Pancreas (tissue), 10 donors: ENCODE results near the gene MYO15B. TPM values are rescaled to one million over a fixed set of nuclear protein-coding genes. Genes with fewer than 3 reads are reported as not detected.
A peak's percentile ranks its signal among the peaks of the same experiment; 100 is the strongest.

Experiments
- ATAC-seq, 4 donors: fragments of 200-7000 bp; cut with Tn5 transposase; one replicate each; pipeline versions ENCODE4 v1.8.0 to v1.9.1; 2020; ENCODE audit warnings: mild to moderate bottlenecking in 4 of 4, moderate library complexity in 4 of 4
- DNase-seq, 6 donors: peaks; one replicate each; pipeline ENCODE4 v3.0.0-alpha.2; 2020
- FAIRE-seq: peaks from 2 replicates; lab custom pipeline; 2012; peaks lifted over from hg19 to GRCh38; lab: Jason Lieb, UNC
- H3K27ac ChIP-seq, 4 donors: fragments of 200-600 bp; sonication (generic); 1 replicate in 3 of 4; 2 replicates in 1 of 4; pipeline versions ENCODE4 v1.5.0 to v1.8.0; 2020
- H3K27me3 ChIP-seq, 4 donors: fragments of 200-600 bp; one replicate each; pipeline ENCODE4 v1.8.0; 2021
- H3K36me3 ChIP-seq, 3 donors: fragments of 200-600 bp; sonication (generic) in 1 of 3; one replicate each; pipeline versions ENCODE4 v1.5.0 to v1.8.0; 2020 to 2021
- H3K4me1 ChIP-seq, 3 donors: fragments of 200-600 bp; one replicate each; pipeline ENCODE4 v1.8.0; 2021
- H3K4me3 ChIP-seq, 4 donors: fragments of 200-600 bp; sonication (generic) in 2 of 4; one replicate each; pipeline versions ENCODE4 v1.5.0 to v1.8.0; 2020 to 2021
- H3K9me3 ChIP-seq, 4 donors: fragments of 200-600 bp; one replicate each; pipeline ENCODE4 v1.8.0; 2021
- WGBS, 2 donors: extraction: QIAGEN DNeasy Blood & Tissue Kit; methylation state at CpG; one replicate each; pipeline ENCODE4 v1.1.7; 2013; 5-methylcytosine and 5-hydroxymethylcytosine counted together
- intact Hi-C, 3 donors: fragments of 100-400 bp; cut with DNase I; formaldehyde crosslinking; loops; one replicate each; pipeline versions ENCODE4 v1.11.1 to v1.14.2; 2022
- polyA plus RNA-seq, 2 donors: library from polyadenylated mRNA; stranded (reverse); fragments of 200-250 nt; gene quantifications; one replicate each; pipeline ENCODE4 v1.2.3, GENCODE V29; 2013
- total RNA-seq, 6 donors: library from RNA; stranded (reverse); fragmentation: NEBNext Ultra II Directional in 4 of 6; extraction: Animal tissue kit (Norgen Biotek cat#: 25700) in 4 of 6; gene quantifications; one replicate each; pipeline versions ENCODE4 v1.2.1 to v1.2.4, GENCODE V29; 2021 to 2023
- TF ChIP-seq, protein P1 (sequence below), 4 donors: fragments of 200-600 bp; sonication (generic) in 3 of 4; IDR thresholded peaks; one replicate each; pipeline versions ENCODE4 v1.5.0 to v1.8.0; 2021; ENCODE audit warnings: antibody characterized with exemption in 4 of 4
- donor health status: healthy with polysubstance abuse.
- donor health status: DM: no; HTN: no; CAD: no; lungs with moderate emphysema.
- donor health status: DM: no; HTN: no; CAD: no.
- donor health status: control.
- donor health status: control.
- donor health status: Bipolar disorder and iron deficiency.
- donor health status: DM: yes; HTN: yes; CAD: no.
- donor health status: DM: no; HTN: no; CAD: no.
- donor health status: DM: no; HTN: no; CAD: no.
- donor health status: DM: yes; HTN: yes; CAD: no.

The MYO15B gene
- total and polyA plus RNA-seq, 8 donors, result 25.9 to 325 (median 47.1) TPM

DNA sequence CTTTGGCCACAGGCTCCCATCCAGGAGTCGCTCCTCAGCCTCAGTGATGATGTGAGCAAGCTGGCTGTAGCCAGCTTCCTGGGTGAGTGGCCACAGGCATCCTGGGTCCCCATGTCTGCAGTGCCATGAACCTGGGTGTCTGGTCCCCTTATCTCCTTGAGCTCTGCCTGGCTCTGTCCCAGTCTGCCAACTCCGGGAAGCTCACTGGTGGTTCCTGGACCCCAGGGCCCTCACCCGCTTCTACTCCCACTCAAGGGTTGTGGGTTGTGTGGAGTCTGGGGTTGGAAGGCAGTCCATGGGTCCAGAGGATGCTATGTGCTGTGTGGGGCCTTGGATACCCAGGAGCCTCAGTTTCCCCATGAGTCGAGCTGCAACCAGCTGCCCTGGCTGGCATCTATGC lies 33.9 kb downstream of the MYO15B start:
- FAIRE-seq (no peak), ATAC-seq (no peak), DNase-seq (no peak)
- Histone ChIP-seq H3K27ac (no peak overlapping the region), H3K9me3 (no peaks in the 10 kb centered on the region), H3K36me3 (no peaks in the 10 kb centered on the region), H3K4me1 (no peaks in the 10 kb centered on the region), H3K4me3 (no peak overlapping the region), H3K27me3 (no peaks in the 10 kb centered on the region)
- TF ChIP-seq, protein P1, sequence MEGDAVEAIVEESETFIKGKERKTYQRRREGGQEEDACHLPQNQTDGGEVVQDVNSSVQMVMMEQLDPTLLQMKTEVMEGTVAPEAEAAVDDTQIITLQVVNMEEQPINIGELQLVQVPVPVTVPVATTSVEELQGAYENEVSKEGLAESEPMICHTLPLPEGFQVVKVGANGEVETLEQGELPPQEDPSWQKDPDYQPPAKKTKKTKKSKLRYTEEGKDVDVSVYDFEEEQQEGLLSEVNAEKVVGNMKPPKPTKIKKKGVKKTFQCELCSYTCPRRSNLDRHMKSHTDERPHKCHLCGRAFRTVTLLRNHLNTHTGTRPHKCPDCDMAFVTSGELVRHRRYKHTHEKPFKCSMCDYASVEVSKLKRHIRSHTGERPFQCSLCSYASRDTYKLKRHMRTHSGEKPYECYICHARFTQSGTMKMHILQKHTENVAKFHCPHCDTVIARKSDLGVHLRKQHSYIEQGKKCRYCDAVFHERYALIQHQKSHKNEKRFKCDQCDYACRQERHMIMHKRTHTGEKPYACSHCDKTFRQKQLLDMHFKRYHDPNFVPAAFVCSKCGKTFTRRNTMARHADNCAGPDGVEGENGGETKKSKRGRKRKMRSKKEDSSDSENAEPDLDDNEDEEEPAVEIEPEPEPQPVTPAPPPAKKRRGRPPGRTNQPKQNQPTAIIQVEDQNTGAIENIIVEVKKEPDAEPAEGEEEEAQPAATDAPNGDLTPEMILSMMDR (IDR thresholded peaks at IDR 0.05), result no peak
- intact Hi-C loops, result no loop called here
- 58 to 60% methylated on average over 3 to 4 of the region's 4 CpGs for WGBS, 2 donors

DNA sequence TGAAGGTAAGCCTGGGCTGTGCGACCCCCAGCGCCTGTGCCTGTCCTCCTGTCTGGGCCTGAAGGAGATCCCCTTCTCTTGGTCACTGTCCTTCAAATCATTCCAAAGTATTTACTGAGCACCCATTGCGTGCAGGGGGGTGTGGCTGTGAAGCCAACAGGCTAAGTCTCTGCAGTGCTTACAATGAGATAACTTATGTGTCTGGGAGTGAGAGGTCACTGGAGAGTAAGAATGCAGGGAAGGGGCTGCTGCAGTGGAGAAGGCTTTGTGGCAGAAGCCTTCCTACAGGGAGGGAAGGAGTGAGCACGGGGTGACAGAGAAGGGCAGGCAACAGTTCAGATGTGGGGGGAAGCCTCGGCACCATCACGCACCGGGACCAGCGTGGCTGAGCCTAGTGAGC lies 34.5 kb downstream of the MYO15B start:
- H3K9me3 ChIP-seq, result no peaks in the 10 kb centered on the region
- H3K27me3 ChIP-seq, result no peaks in the 10 kb centered on the region
- no peak overlapping the region for H3K4me3 ChIP-seq
- H3K27ac ChIP-seq, result no peak overlapping the region
- ATAC-seq, result no peak
- TF ChIP-seq, protein P1 (IDR thresholded peaks at IDR 0.05), result no peak
- 59 to 69% methylated on average over 8 of the region's 8 CpGs for WGBS, 2 donors
- H3K36me3 ChIP-seq, result no peaks in the 10 kb centered on the region
- DNase-seq, result no peak
- intact Hi-C loops, result no loop called here
- no peaks in the 10 kb centered on the region for H3K4me1 ChIP-seq
- FAIRE-seq, result no peak

DNA sequence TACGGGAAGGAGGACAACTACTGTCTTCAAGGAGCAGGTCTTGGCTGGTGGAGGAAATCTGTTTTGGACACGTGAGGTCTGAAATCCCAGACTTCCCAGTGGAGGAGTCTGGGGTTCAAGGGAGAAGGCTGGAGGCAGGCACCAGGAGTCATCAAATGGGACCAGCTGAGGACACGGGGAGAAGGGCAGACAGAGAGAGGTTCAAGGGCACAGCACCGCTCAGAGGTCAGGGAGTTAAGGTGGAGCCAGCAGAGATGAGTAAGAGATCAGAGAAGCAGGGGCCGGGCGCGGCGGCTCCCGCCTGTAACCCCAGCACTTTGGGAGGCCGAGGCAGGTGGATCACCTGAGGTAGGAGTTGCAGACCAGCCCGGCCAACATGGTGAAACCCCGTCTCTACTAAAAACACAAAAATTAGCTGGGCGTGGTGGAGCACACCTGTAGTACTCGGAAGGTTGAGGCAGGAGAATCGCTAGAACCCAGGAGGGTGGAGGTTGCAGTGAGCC lies 35.2 kb downstream of the MYO15B start:
- FAIRE-seq, result no peak
- no peak for DNase-seq
- Histone ChIP-seq H3K4me3 (no peak overlapping the region), H3K36me3 (no peaks in the 10 kb centered on the region), H3K27ac (no peak overlapping the region), H3K4me1 (no peaks in the 10 kb centered on the region), H3K27me3 (no peaks in the 10 kb centered on the region), H3K9me3 (no peaks in the 10 kb centered on the region)
- WGBS, 2 donors, result 65 to 77% methylated on average over 15 of the region's 15 CpGs
- ATAC-seq, result no peak
- TF ChIP-seq, protein P1 (IDR thresholded peaks at IDR 0.05), result no peak
- intact Hi-C loops, result no loop called here

DNA sequence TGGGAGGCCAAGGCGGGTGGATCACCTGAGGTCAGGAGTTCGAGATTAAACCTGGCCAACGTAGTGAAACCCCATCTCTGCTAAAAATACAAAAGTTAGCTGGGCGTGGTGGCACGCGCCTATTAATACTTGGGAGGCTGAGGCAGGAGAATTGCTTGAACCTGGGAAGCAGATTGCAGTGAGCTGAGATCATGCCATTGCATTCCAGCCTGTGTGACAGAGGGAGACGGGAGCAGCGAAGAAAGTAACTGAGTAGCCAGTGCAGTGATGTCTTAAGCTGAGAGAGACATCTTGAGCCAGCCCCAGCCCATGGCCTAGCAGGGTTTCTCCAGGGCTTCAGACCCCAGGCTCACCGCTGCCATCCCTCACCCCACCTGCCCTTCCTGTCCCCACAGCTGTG lies 35.8 kb downstream of the MYO15B start:
- WGBS, 2 donors, result 72 to 77% methylated on average over 9 of the region's 9 CpGs
- H3K4me1 ChIP-seq, result no peaks in the 10 kb centered on the region

DNA sequence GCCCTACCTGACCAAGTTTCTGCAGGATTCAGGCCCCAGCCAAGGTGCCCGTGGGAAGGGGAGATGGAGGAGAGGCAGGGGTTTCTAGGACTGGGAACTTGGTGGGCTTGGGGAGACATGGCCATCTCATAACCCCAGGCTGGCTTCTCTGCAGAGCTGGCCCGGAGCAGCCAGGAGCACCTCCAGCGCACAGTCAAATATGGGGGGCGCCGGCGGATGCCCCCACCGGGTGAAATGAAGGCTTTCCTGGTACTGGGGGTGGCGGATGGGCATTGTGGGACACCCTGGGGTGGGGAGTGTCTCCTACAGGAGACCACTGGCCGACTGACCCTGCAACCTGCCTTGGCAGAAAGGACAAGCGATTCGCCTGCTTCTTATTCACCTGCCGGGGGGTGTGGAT lies 36.4 kb downstream of the MYO15B start:
- H3K4me3 ChIP-seq, result no peak overlapping the region
- no peaks in the 10 kb centered on the region for H3K27me3 ChIP-seq
- H3K4me1 ChIP-seq, result no peaks in the 10 kb centered on the region
- 67 to 81% methylated on average over 12 of the region's 12 CpGs for WGBS, 2 donors
- TF ChIP-seq, protein P1 (IDR thresholded peaks at IDR 0.05), result no peak
- H3K36me3 ChIP-seq, result no peaks in the 10 kb centered on the region
- H3K9me3 ChIP-seq, result no peaks in the 10 kb centered on the region
- no peak overlapping the region for H3K27ac ChIP-seq
- FAIRE-seq (no peak), ATAC-seq (no peak), DNase-seq (peak in 1 of 6 donors; percentile 39)
- intact Hi-C loops, result no loop called here

More for the DNA sequence above, 35.8 kb downstream of the MYO15B start:
- no peaks in the 10 kb centered on the region for H3K36me3 ChIP-seq
- no peak overlapping the region for H3K27ac ChIP-seq
- TF ChIP-seq, protein P1 (IDR thresholded peaks at IDR 0.05), result no peak
- no peaks in the 10 kb centered on the region for H3K9me3 ChIP-seq
- intact Hi-C loops, result no loop called here
- FAIRE-seq (no peak), ATAC-seq (no peak), DNase-seq (no peak)
- H3K4me3 ChIP-seq, result no peak overlapping the region
- H3K27me3 ChIP-seq, result no peaks in the 10 kb centered on the region
